PFSK-1 (cell line): ENCODE data around the gene SLC46A2.

ENCODE experiments used
- SIN3A ChIP-seq: IDR thresholded peaks from 2 replicates; pipeline ENCODE4 v1.6.1; 2012; ENCODE audit warnings: mild to moderate bottlenecking, low read length, moderate library complexity, borderline replicate concordance; ENCODE audit not compliant: insufficient read depth
- TAF1 ChIP-seq: IDR thresholded peaks from 2 replicates; pipeline ENCODE4 v1.6.1; 2012; ENCODE audit warnings: low read length, control low read depth, borderline replicate concordance; ENCODE audit not compliant: insufficient read depth

GRCh38 chr9:112838342-112838741 lies 52.3 kb downstream of the SLC46A2 start:
- TF ChIP-seq TAF1 (no peak), SIN3A (no peak)
